K562 (cell line): ENCODE data around the gene RPE. TPM values are rescaled to one million over a fixed set of nuclear protein-coding genes. Genes with fewer than 3 reads are reported as not detected.

ENCODE experiments used
- BDP1 ChIP-seq: IDR thresholded peaks from 3 replicates; pipeline ENCODE4 v1.6.1; 2011; ENCODE audit not compliant: insufficient read length, insufficient read depth
- ETV6 ChIP-seq, 3 experiments: fragments of 150-350 bp in 1 of 3; sonication (generic) in 1 of 3; formaldehyde crosslinking in 1 of 3; IDR thresholded peaks; 2 replicates each; pipeline versions ENCODE4 v1.6.1 to v1.8.0; 2014 to 2022; ENCODE audit warnings: borderline replicate concordance in 2 of 3, low read depth in 2 of 3, antibody characterized with exemption in 1 of 3, low read length in 1 of 3, mild to moderate bottlenecking in 1 of 3, missing genetic modification reagents in 1 of 3
- GTF2B ChIP-seq: IDR thresholded peaks from 2 replicates; pipeline ENCODE4 v1.6.1; 2011; ENCODE audit not compliant: insufficient read length; ENCODE audit errors: extremely low read depth
- GTF2E2 ChIP-seq: fragments of 200-800 bp; sonication (Bioruptor generic); IDR thresholded peaks from 2 replicates; pipeline ENCODE4 v1.6.1; 2016; ENCODE audit warnings: missing genetic modification characterization, missing compliant biosample characterization
- HDAC1 ChIP-seq, 2 experiments: fragments of 450-650 bp; IDR thresholded peaks; 2 replicates each; pipeline ENCODE4 v1.6.1; 2016 to 2017; ENCODE audit warnings: inconsistent platforms in 1 of 2, mild to moderate bottlenecking in 1 of 2, moderate library complexity in 1 of 2
- HDAC2 ChIP-seq: fragments of 450-650 bp; IDR thresholded peaks from 2 replicates; pipeline ENCODE4 v1.6.1; 2016; ENCODE audit warnings: mild to moderate bottlenecking
- ILK ChIP-seq: fragments of 450-650 bp; IDR thresholded peaks from 2 replicates; pipeline ENCODE4 v1.6.1; 2016; ENCODE audit warnings: missing genetic modification characterization, low read depth, mild to moderate bottlenecking, missing compliant biosample characterization, moderate library complexity, borderline replicate concordance
- MAFF ChIP-seq: IDR thresholded peaks from 2 replicates; pipeline ENCODE4 v1.6.1; 2012; ENCODE audit warnings: low read length, improper control_type of control experiment
- NR0B1 ChIP-seq: fragments of 450-650 bp; IDR thresholded peaks from one replicate; pipeline ENCODE4 v1.6.1; 2018; ENCODE audit warnings: mild to moderate bottlenecking, moderate library complexity; ENCODE audit not compliant: partially characterized antibody
- PKNOX1 ChIP-seq: fragments of 450-650 bp; IDR thresholded peaks from 2 replicates; pipeline ENCODE4 v1.6.1; 2016
- POLR2AphosphoS5 ChIP-seq: IDR thresholded peaks from 2 replicates; pipeline ENCODE4 v1.6.1; 2011; ENCODE audit warnings: mild to moderate bottlenecking, low read depth, low read length, moderate library complexity; ENCODE audit not compliant: control insufficient read depth, insufficient read depth
- RAD51 ChIP-seq: fragments of 450-650 bp; IDR thresholded peaks from 2 replicates; pipeline ENCODE4 v1.7.1; 2016; ENCODE audit warnings: low read depth, mild to moderate bottlenecking, borderline replicate concordance
- SAP30 ChIP-seq: fragments of 200-600 bp; sonication (generic); IDR thresholded peaks from 2 replicates; pipeline ENCODE4 v1.6.1; 2012; ENCODE audit warnings: borderline replicate concordance, low read depth, mild to moderate bottlenecking, moderate library complexity, low read length, control low read depth, inconsistent platforms; ENCODE audit not compliant: insufficient read depth, poor library complexity, severe bottlenecking
- SMAD4 ChIP-seq: fragments of 250-450 bp; sonication (Bioruptor Pico); conservative IDR thresholded peaks from 2 replicates; pipeline ENCODE4 v1.8.0; 2021; ENCODE audit warnings: inconsistent platforms, mild to moderate bottlenecking, moderate library complexity
- TBP ChIP-seq: optimal IDR thresholded peaks from 2 replicates; pipeline ENCODE3; 2011; ENCODE audit warnings: low read depth, low read length, improper control_type of control experiment
- TRIM24 ChIP-seq, 2 experiments: fragments of 450-650 bp; IDR thresholded peaks; 2 replicates each; pipeline ENCODE4 v1.6.1; 2016
- ZBTB1 ChIP-seq: sonication (generic); formaldehyde crosslinking; IDR thresholded peaks from 2 replicates; pipeline ENCODE4 v1.8.1; 2023; ENCODE audit warnings: missing genetic modification reagents, low read depth, mild to moderate bottlenecking, borderline replicate concordance
- ZBTB34 ChIP-seq: fragments of 250-450 bp; sonication (Bioruptor Pico); IDR thresholded peaks from 2 replicates; pipeline ENCODE4 v1.8.0; 2021; ENCODE audit warnings: mild to moderate bottlenecking, moderate library complexity
- ZNF121 ChIP-seq: sonication (generic); formaldehyde crosslinking; conservative IDR thresholded peaks from 2 replicates; pipeline ENCODE4 v1.8.0; 2022; ENCODE audit warnings: missing genetic modification reagents
- ZNF253 ChIP-seq: fragments of 250-450 bp; sonication (Bioruptor Pico); conservative IDR thresholded peaks from 2 replicates; pipeline ENCODE4 v1.6.1; 2021; ENCODE audit warnings: mild to moderate bottlenecking
- ZNF3 ChIP-seq: fragments of 250-450 bp; sonication (Bioruptor Pico); IDR thresholded peaks from 2 replicates; pipeline ENCODE4 v1.5.0; 2021; ENCODE audit warnings: mild to moderate bottlenecking, moderate library complexity
- ZNF395 ChIP-seq: fragments of 200-800 bp; sonication (Bioruptor generic); IDR thresholded peaks from 2 replicates; pipeline ENCODE4 v1.6.1; 2017; ENCODE audit warnings: missing genetic modification characterization, missing compliant biosample characterization
- ZNF76 ChIP-seq: fragments of 250-450 bp; sonication (Bioruptor Pico); IDR thresholded peaks from 2 replicates; pipeline ENCODE4 v1.4.0; 2020; ENCODE audit warnings: mild to moderate bottlenecking, moderate library complexity, borderline replicate concordance
- polyA plus RNA-seq, 8 experiments: library from polyadenylated mRNA; depleted of rRNA in 4 of 8; stranded (reverse) in 5 of 8; unstranded in 3 of 8; fragments of >200 nt; fragmentation: Nextera tagmentation in 2 of 8; fragmentation: Illumina TruSeq in 1 of 8; extraction: Ambion mirVana in 2 of 8; extraction: Trizol in 1 of 8; gene quantifications; 2 replicates each; pipeline versions ENCODE4 v1.2.1 to v1.2.3, GENCODE V29; 2011 to 2014; ENCODE audit warnings: inconsistent platforms in 1 of 8, missing spikeins in 1 of 8
- total RNA-seq, 7 experiments: library from RNA; depleted of rRNA in 6 of 7; stranded (reverse); fragments of >200 nt in 6 of 7; fragmentation: Illumina TruSeq in 2 of 7; extraction: Trizol in 2 of 7; gene quantifications; 2 replicates each; pipeline versions ENCODE4 v1.2.1 to v1.2.3, GENCODE V29; 2011 to 2021; ENCODE audit warnings: low replicate concordance in 1 of 7

Gene RPE
- total and polyA plus RNA-seq, 9 of the 15 experiments (the other 6 are each of a cell fraction or from before 2014, with no cell fraction given), result 33.5 to 65.3 (median 50.4) TPM

GRCh38 chr2:209988010-209988409, 14.4 kb upstream of the RPE start (continued):
- TF ChIP-seq ETV6 (IDR thresholded peaks at IDR 0.05; ENCODE audit: borderline replicate concordance in 1 of 2, low read depth in 2 of 2, low read length in 1 of 2) (no peak), ETV6 (CRISPR knock-in tag; IDR thresholded peaks at IDR 0.05; ENCODE audit: borderline replicate concordance) (no peak), ILK (no peak), TRIM24 (IDR thresholded peaks at IDR 0.05) (peak in 1 of 2 experiments; percentile 27; a peak in 1 of 4 replicates), BDP1 (no peak), ZNF121 (CRISPR knock-in tag) (no peak), HDAC2 (no peak), ZNF76 (CRISPR knock-in tag) (no peak), RAD51 (no peak), PKNOX1 (no peak), HDAC1 (IDR thresholded peaks at IDR 0.05) (no peak), ZBTB34 (CRISPR knock-in tag) (no peak), ZBTB1 (CRISPR knock-in tag) (no peak), SAP30 (no peak), SMAD4 (CRISPR knock-in tag) (no peak), MAFF (no peak), TBP (no peak), POLR2AphosphoS5 (peak; percentile 37; the same call in 1 of the 2 replicates), GTF2B (no peak), ZNF3 (no peak), GTF2E2 (tag) (no peak), NR0B1 (no peak), ZNF253 (CRISPR knock-in tag) (no peak), ZNF395 (CRISPR knock-in tag) (no peak)
